Skin epidermis (tissue), 12 donors: ENCODE measurements around the gene NEK7.

Experiments
- H3K27ac ChIP-seq, 21 experiments: fragments of 200-600 bp; sonication (generic) in 11 of 21; one replicate each; pipeline ENCODE4 v1.5.0; 2020; ENCODE audit warnings: mild to moderate bottlenecking in 3 of 21, inconsistent platforms in 2 of 21, moderate library complexity in 2 of 21
- H3K4me3 ChIP-seq, 7 experiments: fragments of 200-600 bp; sonication (generic) in 2 of 7; one replicate each; pipeline ENCODE4 v1.5.0; 2020; ENCODE audit warnings: inconsistent platforms in 2 of 7, mild to moderate bottlenecking in 2 of 7, moderate library complexity in 1 of 7

NEK7 gene

DNA sequence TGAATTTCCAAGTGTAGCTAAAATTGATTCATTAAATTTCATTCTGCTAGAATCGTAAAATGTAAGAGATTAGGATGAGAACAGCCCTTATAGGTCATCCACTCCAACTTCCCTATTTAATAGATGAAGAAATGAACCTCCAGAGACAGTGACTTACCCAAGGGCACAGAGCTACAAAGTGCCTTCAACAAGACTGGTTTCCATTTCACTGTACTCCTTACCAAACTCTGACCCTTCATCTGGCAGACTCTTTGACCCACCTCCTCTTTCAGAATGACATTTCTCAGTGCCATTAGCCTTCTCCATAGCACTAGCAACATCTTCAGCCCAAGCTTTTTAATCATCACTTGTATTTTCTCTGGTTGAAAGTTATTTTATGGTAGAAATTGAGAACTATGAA is 161.3 kb downstream of the NEK7 start:
- Histone ChIP-seq H3K27ac (no peak overlapping the region), H3K4me3 (no peak overlapping the region)

DNA sequence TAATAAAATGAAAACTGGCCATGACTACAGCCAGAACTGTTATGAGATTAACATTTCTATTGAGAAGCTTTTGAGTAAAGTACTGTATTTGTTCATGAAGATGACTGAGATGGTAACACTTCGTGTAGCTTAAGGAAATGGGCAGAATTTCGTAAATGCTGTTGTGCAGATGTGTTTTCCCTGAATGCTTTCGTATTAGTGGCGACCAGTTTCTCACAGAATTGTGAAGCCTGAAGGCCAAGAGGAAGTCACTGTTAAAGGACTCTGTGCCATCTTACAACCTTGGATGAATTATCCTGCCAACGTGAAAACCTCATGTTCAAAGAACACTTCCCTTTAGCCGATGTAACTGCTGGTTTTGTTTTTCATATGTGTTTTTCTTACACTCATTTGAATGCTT is 164.0 kb downstream of the NEK7 start:
- Histone ChIP-seq H3K4me3 (no peak overlapping the region), H3K27ac (no peak overlapping the region)

DNA sequence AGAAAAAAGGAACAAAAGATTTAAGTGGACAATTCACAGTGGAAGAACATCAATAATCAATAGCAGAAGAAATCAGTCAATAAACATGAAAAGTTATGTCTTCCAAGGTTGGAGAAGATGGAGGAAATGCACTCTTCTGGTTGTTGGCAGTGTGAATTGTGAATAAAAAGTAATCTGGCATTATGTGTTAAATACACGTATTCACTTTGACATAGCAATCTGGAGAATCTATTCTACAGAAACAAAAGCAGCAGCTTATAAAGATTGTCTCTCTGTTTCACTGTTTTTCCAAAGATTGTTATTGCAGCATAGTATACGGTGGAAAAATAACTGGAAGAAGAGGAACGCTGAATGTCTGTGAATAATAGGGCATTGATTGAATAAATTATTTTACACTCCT is 169.4 kb downstream of the NEK7 start:
- no peak overlapping the region for H3K4me3 ChIP-seq
- no peak overlapping the region for H3K27ac ChIP-seq

DNA sequence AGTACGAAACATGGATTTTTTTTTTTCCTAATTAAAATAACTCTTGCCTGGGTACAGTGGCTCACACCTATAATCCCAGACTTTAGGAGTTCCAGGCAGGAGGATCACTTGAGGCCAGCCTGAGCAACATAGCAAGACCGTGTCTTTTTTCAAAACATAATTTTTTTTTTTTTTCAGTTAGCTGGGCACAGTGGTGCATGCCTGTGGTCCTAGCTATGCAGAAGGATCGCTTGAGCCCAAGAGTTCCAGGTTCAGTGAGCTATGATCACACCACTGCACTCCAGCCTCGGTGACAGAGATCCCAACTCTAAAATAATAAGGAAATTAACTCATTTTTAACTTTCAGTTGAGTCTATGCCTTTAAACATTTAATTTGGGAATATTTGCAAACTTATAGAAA is 170.1 kb downstream of the NEK7 start:
- Histone ChIP-seq H3K27ac (no peak overlapping the region), H3K4me3 (no peak overlapping the region)

DNA sequence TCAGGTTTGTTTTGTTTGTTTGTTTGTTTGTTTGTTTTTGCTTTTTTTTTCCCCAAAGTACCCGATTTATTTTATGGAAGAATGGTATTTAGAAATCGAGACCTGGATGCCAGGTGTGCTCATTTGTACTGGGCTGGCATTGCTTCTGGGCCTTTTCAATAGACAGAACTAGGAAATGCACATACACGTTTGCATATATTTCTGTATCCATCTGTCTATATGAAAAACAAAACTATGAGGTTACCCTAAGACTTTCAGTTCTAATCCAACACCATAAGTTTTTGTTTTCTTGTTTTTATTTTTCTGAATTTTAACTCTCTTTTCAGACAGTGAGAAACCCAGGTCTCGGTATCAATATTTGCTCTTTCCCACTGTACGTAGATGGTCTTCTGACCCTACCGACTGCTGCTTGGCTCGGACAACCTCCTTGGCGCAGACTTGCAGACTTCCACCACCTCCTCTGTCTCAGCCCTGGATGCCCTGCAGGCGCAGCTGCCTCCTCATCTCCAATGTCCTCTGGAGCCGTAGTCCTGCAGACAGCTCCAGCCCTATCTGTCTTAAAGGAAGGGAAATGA is 171.7 kb downstream of the NEK7 start:
- Histone ChIP-seq H3K4me3 (no peak overlapping the region), H3K27ac (no peak overlapping the region)

DNA sequence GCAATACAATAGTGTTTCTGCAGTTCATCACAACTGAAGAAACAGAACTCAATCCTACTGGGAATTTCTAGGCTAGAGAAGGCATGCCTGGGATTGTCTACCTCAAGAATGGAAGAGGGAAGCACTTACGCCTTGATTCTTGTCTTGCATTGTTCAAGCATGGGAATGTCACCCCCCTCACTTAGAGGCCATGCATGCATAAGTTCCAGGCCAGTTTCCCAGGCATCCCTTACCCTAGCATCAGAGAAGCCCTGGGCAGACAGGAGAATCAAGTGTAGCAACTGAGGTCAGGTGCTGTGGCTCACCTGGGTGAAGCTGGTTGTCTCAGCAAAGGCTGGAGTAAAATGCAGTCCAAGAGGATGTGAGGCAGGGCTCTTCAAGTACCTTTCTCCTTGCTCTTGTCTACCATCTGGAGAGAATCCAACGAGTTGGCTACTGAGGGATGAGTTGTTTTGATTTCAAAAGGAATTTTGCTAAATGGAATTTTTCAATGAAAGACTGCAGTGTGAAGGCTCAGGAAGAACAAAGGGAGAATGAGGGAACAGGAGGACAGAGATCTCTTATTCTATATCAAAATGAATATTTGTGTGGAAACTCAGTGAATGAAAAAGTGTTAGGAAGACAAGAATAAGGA is 174.3 kb downstream of the NEK7 start:
- Histone ChIP-seq H3K4me3 (no peak overlapping the region), H3K27ac (no peak overlapping the region)

DNA sequence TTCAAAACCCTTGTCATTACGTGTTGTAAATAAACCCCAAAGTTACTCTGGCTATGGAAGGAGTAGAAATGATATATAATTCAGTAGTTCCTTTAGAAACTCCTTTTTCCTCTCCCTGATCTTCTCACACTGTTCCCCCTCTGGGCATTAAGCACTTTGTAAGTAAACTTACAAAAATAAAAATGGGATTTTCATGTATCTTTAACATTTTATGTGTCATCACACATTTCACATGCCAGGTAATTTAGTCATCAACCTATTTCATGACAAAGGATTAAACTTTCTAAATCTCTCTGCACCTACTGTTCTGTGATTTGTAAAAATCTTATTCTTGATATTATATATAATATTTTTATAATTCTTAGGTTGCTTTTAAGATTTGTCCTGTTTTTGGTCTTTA is 176.9 kb downstream of the NEK7 start:
- Histone ChIP-seq H3K4me3 (no peak overlapping the region), H3K27ac (no peak overlapping the region)

DNA sequence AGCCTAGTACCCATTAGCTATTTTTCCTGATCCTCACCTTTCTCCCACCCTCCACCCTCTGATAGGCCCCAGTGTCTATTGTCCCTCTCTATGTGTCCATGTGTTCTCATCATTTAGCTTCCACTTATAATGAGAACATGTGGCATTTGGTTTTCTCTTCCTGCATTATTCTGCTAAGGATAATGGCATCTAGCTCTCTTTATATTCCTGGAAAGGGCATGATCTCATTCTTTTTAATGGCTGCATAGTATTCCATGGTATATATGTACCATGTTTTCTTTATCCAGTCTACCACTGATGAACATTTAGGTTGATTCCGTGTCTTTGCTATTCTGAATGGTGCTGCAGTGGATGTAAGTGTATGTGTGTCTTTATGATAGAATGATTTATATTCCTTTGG is 178.9 kb downstream of the NEK7 start:
- Histone ChIP-seq H3K4me3 (no peak overlapping the region), H3K27ac (no peak overlapping the region)

DNA sequence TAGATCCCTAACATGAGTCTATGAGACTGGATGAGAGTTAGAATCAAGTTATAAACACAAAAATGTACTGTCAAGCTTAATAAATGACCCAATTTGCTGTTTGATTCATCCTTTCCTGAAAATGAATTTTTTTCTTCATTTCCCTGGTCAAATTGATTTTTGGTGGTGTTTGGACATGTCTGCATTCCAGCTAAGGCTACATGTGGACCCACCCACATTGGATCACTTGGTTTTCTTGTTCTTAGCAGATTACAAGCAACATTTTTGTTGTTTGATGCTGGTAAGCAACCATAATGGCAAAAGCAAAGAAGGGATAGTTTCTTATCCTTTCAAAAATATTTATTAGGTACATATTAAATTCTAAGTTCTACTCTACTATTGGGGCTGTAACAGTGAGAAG is 181.1 kb downstream of the NEK7 start:
- no peak overlapping the region for H3K4me3 ChIP-seq
- no peak overlapping the region for H3K27ac ChIP-seq

DNA sequence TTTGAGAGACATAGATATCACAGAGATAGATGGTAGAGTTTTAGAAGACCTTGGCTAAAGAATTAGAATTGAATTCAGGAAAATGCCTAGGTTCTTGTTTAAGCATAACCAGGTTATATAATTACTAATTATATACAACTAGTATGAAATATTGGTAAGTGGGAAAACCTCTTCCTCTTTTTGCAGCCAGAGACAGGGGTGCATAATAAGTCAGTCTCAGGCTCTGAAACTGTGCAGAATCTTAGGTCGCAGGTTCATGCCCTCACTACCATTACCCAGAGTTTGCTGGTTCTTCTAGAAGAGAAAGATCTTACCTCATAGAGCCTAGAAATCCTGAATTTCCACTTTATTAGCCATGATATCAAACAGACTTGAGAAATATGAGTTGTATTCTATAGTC is 183.3 kb downstream of the NEK7 start:
- Histone ChIP-seq H3K4me3 (no peak overlapping the region), H3K27ac (no peak overlapping the region)

DNA sequence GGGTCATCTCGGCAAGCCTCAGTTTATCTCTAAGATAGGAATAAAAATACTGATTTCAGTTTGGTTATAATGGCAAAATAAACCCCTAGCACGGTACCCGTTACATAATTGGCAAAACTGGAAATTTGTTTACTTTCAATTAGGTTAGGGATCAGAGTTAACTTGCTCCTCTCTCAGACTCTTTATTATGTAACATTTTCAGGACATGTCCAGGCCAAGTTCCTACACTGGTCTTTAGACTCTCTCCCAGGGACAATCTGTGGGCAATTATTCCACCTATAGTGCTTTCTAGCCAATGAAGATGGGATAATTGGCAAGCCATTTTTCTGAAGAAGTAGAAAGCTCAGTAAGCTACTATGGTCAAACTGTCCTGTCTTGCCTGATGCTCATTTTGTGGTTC is 189.4 kb downstream of the NEK7 start:
- Histone ChIP-seq H3K4me3 (no peak overlapping the region), H3K27ac (no peak overlapping the region)

DNA sequence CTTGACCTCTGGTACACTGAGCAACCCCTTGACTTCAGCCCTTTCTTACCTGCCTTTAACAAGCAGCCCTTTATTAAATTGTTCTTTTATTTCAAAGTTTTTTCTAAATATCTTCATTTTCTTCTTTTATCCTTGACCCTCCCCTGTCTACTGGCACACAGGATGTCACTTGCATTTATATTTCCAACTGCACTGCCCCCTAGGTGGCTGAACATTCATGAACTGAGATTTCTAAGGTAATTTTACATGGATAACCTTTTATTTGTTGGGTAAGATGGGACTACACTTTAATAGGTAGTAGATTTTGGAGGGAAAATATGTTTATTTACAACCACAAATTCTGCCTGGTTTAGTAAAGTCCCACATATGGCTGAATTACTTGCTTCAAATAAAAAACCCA is 193.7 kb downstream of the NEK7 start:
- Histone ChIP-seq H3K4me3 (no peak overlapping the region), H3K27ac (no peak overlapping the region)

DNA sequence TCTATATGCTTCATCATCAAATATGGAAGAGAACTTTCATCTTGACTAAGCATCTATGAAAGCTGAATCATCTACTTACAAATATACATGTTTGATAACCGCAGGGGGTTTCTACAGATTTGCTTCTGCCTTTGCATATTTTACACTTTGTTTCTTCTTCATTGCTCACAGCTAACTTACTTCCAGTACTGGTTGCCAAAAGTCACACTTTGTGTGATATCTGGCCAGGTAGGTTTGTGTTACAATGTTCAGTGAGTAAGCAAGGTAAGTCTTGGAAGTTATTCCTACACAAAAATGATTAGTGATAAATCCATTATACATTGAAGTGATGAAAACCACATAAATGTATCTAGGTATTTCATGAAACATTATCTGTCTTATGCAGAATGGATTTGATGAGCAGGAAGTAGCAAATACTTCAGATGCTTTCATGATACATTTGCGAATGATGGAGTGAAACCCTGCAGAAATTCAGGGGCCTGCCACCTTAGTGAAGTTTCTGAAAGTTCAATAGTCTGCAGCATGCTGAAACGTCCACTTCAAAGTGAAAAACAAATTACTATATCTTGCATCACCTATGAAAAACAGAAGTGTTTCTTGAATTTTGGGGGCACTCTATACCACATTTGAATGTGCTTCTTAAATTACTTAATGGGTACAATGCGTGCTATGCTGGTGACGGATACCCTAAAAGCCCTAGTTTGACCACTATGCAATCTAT is 196.3 kb downstream of the NEK7 start:
- Histone ChIP-seq H3K27ac (no peak overlapping the region), H3K4me3 (no peak overlapping the region)

DNA sequence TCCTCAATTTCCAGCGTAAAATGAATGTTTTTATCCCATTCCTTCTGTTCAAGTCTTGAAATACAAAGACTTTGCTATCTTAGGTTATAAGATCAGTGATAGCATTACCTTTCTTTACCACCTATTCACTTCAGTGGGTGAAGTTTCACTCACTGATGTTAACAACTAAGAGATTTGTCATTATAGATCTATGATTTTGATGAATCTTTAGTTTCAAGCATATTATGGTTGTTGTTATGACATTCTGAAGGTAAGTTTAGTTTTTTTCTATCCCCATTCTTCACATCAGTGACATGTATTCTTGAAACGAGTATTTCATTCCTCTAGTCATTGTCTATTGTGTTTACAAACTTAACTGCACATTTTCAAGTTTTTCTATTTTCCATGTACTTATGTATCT is 201.1 kb downstream of the NEK7 start:
- Histone ChIP-seq H3K27ac (no peak overlapping the region), H3K4me3 (no peak overlapping the region)

DNA sequence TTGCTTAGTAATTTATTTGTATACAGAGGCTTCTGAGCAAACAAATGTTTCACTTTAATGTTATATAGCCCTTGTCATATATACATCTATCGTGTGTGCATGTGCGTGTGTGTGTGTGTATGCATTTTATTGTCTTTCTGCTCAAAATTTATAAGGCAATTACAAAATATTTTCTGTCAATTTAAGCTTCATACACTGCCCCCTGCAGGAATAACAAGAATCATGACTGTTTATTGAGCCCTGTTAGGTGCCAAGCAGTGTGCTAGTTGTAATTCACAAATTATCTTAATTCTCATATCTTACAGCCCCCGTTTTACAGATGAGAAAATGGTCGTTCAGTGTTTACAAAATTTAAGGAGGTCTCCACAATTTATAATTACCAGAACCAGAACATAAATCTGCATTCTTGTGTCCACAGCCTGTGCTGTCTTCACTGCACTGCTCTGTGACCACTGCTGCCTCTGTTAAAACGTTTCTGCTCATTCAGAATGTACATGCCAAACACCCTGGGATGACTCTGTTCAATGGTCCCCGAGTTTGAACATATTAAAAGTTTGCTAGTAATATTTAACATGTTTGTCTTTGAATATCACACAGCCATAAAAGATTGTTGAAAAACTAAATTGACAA is 202.3 kb downstream of the NEK7 start:
- H3K27ac ChIP-seq: no peak overlapping the region
- H3K4me3 ChIP-seq: no peak overlapping the region

DNA sequence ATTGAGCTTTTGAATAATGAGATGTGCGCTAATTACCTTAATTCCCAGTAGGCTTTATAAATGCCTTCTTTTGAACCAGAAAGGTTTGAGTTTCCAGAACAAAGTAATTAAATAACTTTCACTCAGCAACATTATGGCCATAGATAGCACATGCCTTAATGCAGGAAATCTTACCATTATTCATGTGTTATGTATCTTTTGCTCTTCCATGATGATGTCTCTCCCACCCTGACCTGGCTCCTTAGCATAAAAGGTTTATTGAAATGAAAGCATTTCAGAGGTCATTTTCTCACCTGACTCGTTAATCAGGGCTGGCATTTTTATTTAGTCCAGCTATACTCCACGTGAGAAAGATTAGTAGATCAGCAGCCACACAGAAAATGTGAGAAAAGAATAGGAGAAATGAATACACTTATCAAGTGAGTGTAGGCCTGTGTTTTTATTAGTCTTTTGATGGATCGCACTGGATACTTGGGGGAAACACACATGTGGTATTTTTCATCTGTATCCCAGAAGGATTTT is 203.5 kb downstream of the NEK7 start:
- no peak overlapping the region for H3K4me3 ChIP-seq
- H3K27ac ChIP-seq: no peak overlapping the region

DNA sequence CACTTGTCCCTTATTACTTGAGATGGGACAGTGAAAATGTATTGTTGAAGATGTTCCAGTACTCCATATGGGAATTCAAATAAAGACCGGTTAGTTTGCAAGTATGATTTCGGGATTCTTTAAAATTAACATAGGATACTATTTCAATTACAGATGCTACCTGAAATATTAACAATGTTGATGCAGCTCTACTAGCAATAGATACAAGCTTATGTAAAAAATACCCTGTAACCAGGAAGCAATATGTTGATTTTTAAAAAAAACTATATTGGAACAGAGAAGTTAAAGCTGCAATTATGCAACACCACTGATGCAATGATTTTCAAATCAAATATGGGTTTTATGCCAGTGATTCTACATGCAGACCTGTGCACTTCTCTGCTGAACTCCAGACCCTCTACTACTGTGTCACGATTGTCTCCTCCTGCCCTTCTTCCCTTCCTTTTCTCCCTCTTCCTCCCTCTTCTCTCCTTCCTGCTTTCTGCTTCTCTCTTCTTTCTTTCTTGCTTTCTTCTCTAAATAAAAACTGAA is 204.5 kb downstream of the NEK7 start:
- Histone ChIP-seq H3K27ac (no peak overlapping the region), H3K4me3 (no peak overlapping the region)

DNA sequence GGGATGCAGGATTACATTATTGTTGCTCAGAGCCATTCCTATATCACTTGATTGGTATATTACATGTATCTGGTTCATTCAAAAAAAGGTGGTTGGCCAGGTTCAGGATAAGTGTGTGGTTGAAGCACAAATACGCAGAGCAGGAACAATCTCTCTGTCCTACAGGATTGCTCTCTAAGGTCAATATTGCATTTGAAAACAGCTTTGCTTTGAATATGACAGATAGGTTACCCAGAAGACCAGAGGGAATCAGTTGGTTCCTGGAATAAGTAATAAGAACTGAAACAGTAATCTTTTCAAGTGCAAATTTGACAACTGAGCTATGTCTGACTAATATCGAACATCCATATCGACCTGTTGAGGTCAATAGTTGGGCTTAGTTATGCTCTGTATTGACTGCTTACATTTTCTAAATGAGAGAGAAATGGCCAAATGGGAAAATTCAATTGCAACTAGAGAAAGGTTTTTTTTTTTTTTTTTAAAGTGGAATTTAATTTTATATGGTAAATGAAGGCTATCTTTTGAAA is 206.9 kb downstream of the NEK7 start:
- H3K27ac ChIP-seq: no peak overlapping the region
- no peak overlapping the region for H3K4me3 ChIP-seq

DNA sequence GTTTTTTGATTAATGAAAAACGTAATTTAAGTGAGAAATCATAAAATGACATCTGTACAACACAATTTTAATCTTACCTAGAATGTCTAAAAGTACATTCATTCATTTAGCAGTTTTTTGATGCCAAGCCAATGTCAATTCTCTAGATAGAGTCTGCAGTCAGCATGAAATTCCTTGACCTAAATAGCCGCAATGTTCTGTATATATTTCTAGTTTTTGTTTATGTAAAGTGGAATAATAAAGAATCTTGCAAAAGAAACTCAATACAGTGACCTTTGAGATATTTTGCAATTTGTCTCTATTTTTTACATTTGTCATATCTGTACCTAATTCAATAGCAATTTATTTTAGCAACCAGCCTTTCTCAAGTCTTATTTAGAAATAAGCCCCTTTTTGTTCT is 207.7 kb downstream of the NEK7 start:
- H3K4me3 ChIP-seq: no peak overlapping the region
- H3K27ac ChIP-seq: no peak overlapping the region

DNA sequence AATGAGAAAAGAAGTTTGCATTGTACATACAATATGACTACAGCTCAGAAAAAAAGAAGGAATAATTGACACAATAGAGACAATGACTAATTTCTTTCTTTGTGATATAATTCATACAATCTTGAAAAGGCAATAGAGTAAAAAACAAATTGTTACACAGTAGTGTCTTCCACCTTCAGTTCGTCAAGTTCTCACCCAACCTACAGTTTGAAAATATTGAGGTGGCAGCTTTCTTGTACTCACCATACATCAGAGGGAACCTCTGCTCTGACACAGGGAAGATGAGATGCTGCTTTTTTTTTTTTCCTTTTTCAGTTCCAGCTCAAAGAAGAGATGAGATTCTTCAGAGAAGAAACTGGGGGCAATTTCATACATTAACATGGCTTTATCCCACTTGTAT is 210.5 kb downstream of the NEK7 start:
- Histone ChIP-seq H3K4me3 (no peak overlapping the region), H3K27ac (no peak overlapping the region)
